Right lobe of liver (tissue), 4 donors: ENCODE measurements around the gene DNAJB6.

Experiments used
- POLR2A ChIP-seq: fragments of 450-650 bp; IDR thresholded peaks from one replicate; pipeline ENCODE4 v1.6.1; 2017; ENCODE audit warnings: antibody characterized with exemption, mild to moderate bottlenecking
- TF ChIP-seq, protein P1 (sequence below), 4 donors: fragments of 200-600 bp in 3 of 4; fragments of 450-650 bp in 1 of 4; IDR thresholded peaks; one replicate each; pipeline versions ENCODE4 v1.5.1 to v1.8.0; 2016 to 2022; ENCODE audit warnings: antibody characterized with exemption in 4 of 4, mild to moderate bottlenecking in 2 of 4
- donor health status: DM: no; HTN: no; CAD: no.
- donor health status: DM: no; HTN: no; CAD: no.
- donor health status: DM: no; HTN: yes; CAD: no.

DNA sequence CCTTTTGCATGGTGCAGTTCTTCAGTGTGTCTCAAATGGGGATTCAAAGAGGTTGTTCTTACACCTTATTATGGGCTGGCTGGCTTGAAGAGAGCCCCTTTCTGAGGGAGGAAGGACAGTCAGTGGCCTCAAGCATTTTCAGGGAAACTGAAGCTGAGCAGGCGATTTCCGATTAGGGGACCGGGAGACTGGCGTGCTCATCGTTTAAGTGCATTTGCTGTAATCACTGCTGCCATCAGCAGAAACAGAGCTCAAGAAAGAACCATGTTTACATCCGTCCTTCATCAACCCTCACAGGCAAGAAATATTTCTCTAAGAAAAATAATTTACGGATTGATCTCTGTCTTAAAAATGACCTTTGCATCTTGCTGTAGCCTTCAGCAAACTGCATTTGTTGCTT is 32.2 kb downstream of the DNAJB6 start:
- TF ChIP-seq, protein P1, sequence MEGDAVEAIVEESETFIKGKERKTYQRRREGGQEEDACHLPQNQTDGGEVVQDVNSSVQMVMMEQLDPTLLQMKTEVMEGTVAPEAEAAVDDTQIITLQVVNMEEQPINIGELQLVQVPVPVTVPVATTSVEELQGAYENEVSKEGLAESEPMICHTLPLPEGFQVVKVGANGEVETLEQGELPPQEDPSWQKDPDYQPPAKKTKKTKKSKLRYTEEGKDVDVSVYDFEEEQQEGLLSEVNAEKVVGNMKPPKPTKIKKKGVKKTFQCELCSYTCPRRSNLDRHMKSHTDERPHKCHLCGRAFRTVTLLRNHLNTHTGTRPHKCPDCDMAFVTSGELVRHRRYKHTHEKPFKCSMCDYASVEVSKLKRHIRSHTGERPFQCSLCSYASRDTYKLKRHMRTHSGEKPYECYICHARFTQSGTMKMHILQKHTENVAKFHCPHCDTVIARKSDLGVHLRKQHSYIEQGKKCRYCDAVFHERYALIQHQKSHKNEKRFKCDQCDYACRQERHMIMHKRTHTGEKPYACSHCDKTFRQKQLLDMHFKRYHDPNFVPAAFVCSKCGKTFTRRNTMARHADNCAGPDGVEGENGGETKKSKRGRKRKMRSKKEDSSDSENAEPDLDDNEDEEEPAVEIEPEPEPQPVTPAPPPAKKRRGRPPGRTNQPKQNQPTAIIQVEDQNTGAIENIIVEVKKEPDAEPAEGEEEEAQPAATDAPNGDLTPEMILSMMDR (IDR thresholded peaks at IDR 0.05), result no peak
- no peak for TF ChIP-seq POLR2A
